H1 (cell line): ENCODE results near the gene TBL2. TPM values are rescaled to one million over a fixed set of nuclear protein-coding genes. Genes with fewer than 3 reads are reported as not detected.

ENCODE experiments used
- GABPA ChIP-seq: IDR thresholded peaks from 2 replicates; pipeline ENCODE4 v1.6.1; 2011; ENCODE audit warnings: mild to moderate bottlenecking, low read length, moderate library complexity, borderline replicate concordance; ENCODE audit not compliant: insufficient read depth
- KDM1A ChIP-seq: fragments of 200-600, 300-600 bp; sonication (generic); IDR thresholded peaks from 2 replicates; pipeline ENCODE4 v1.7.1; 2016; ENCODE audit warnings: mild to moderate bottlenecking, low read length, borderline replicate concordance
- SP4 ChIP-seq: IDR thresholded peaks from 2 replicates; pipeline ENCODE4 v1.6.1; 2012; ENCODE audit warnings: low read length, inconsistent platforms
- polyA plus RNA-seq, 7 experiments: library from polyadenylated mRNA; depleted of rRNA in 3 of 7; stranded (reverse) in 5 of 7; unstranded in 2 of 7; fragments of >200 nt in 5 of 7; fragments of 200-250 nt in 2 of 7; gene quantifications; 1 replicate in 5 of 7; 2 replicates in 1 of 7; 4 replicates in 1 of 7; pipeline versions ENCODE4 v1.2.1 to v1.2.3, GENCODE V29; 2011 to 2013; ENCODE audit warnings: missing spikeins in 2 of 7, mixed read lengths in 2 of 7
- total RNA-seq: library from RNA; stranded (reverse); fragmentation: NEBNext Ultra II Directional; extraction: Animal tissue kit (Norgen Biotek cat#: 25700); gene quantifications from 2 replicates; pipeline ENCODE4 v1.2.1, GENCODE V29; 2021

Gene TBL2
- total and polyA plus RNA-seq, 2 of the 8 experiments (the other 6 are each of a cell fraction or from before 2014, with no cell fraction given), result 25.8 to 29.7 TPM

- TF ChIP-seq GABPA (no peak), SP4 (no peak), KDM1A (no peak)
Measured at GRCh38 chr7:73522105-73522872, 56.1 kb downstream of the TBL2 start, which contains the start of gene BAZ1B (continued).
